KMS-11 (cell line): ENCODE results near the gene RNF44.
A peak's percentile ranks its signal among the peaks of the same experiment; 100 is the strongest.

ENCODE experiments used
- H2AFZ ChIP-seq: fragments of 200-600 bp; sonication (generic); 2 replicates; pipeline ENCODE4 v1.6.1; 2016; ENCODE audit warnings: antibody characterized with exemption, mixed run types, low read depth
- H3K27ac ChIP-seq: fragments of 200-600 bp; sonication (generic); 2 replicates; pipeline ENCODE4 v1.6.1; 2016; ENCODE audit warnings: mild to moderate bottlenecking, mixed run types
- H3K27me3 ChIP-seq: fragments of 200-600 bp; sonication (generic); 2 replicates; pipeline ENCODE4 v1.6.1; 2017; ENCODE audit warnings: mild to moderate bottlenecking, low read depth, mixed run types, moderate library complexity; ENCODE audit not compliant: insufficient read depth
- H3K36me3 ChIP-seq: fragments of 200-600 bp; sonication (generic); 2 replicates; pipeline ENCODE4 v1.6.1; 2017; ENCODE audit warnings: mild to moderate bottlenecking, mixed run types; ENCODE audit not compliant: insufficient read depth
- H3K4me1 ChIP-seq: fragments of 200-600 bp; sonication (generic); 2 replicates; pipeline ENCODE4 v1.6.1; 2016; ENCODE audit warnings: mild to moderate bottlenecking, low read depth, mixed run types; ENCODE audit not compliant: poor library complexity, severe bottlenecking
- H3K4me2 ChIP-seq: fragments of 200-600 bp; sonication (generic); 2 replicates; pipeline ENCODE4 v1.7.0; 2016; ENCODE audit warnings: mild to moderate bottlenecking, mixed run types
- H3K4me3 ChIP-seq: fragments of 200-600 bp; sonication (generic); IDR thresholded peaks from 2 replicates; pipeline ENCODE4 v1.6.1; 2017; ENCODE audit warnings: low read depth, low read length, mixed read lengths; ENCODE audit not compliant: insufficient read depth
- H3K79me2 ChIP-seq: fragments of 200-600 bp; sonication (generic); 2 replicates; pipeline ENCODE4 v1.6.1; 2016; ENCODE audit warnings: low read depth, mixed run types; ENCODE audit not compliant: insufficient read depth
- H3K9ac ChIP-seq: fragments of 200-600 bp; sonication (generic); 2 replicates; pipeline ENCODE4 v1.6.1; 2016; ENCODE audit warnings: mild to moderate bottlenecking, mixed run types
- H4K20me1 ChIP-seq: fragments of 200-600 bp; sonication (generic); 2 replicates; pipeline ENCODE4 v1.6.1; 2016; ENCODE audit warnings: mild to moderate bottlenecking, mixed run types; ENCODE audit not compliant: insufficient read depth
- TF ChIP-seq, protein P1 (sequence below): fragments of 200-600 bp; sonication (generic); conservative IDR thresholded peaks from 2 replicates; pipeline ENCODE4 v1.6.1; 2017; ENCODE audit warnings: low read depth, mild to moderate bottlenecking, antibody characterized with exemption, low read length, moderate library complexity, mixed read lengths

RNF44 gene

GRCh38 chr5:176547802-176548201 lies 10.6 kb upstream of the RNF44 start:
- Histone ChIP-seq H3K4me2 (no peak overlapping the region), H4K20me1 (no peaks in the 10 kb centered on the region), H3K27ac (no peak overlapping the region), H3K9ac (no peak overlapping the region), H3K4me1 (peaks cover 5% of the 10 kb centered on the region), H3K79me2 (no peaks in the 10 kb centered on the region), H3K27me3 (no peaks in the 10 kb centered on the region), H2AFZ (no peak overlapping the region), H3K4me3 (no peak overlapping the region), H3K36me3 (no peaks in the 10 kb centered on the region)
- TF ChIP-seq, protein P1, sequence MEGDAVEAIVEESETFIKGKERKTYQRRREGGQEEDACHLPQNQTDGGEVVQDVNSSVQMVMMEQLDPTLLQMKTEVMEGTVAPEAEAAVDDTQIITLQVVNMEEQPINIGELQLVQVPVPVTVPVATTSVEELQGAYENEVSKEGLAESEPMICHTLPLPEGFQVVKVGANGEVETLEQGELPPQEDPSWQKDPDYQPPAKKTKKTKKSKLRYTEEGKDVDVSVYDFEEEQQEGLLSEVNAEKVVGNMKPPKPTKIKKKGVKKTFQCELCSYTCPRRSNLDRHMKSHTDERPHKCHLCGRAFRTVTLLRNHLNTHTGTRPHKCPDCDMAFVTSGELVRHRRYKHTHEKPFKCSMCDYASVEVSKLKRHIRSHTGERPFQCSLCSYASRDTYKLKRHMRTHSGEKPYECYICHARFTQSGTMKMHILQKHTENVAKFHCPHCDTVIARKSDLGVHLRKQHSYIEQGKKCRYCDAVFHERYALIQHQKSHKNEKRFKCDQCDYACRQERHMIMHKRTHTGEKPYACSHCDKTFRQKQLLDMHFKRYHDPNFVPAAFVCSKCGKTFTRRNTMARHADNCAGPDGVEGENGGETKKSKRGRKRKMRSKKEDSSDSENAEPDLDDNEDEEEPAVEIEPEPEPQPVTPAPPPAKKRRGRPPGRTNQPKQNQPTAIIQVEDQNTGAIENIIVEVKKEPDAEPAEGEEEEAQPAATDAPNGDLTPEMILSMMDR: no peak

- TF ChIP-seq, protein P1: no peak
- no peaks in the 10 kb centered on the region for H3K79me2 ChIP-seq
- no peak overlapping the region for H3K9ac ChIP-seq
- H3K36me3 ChIP-seq: no peaks in the 10 kb centered on the region
- no peak overlapping the region for H2AFZ ChIP-seq
- H4K20me1 ChIP-seq: no peaks in the 10 kb centered on the region
- H3K27me3 ChIP-seq: no peaks in the 10 kb centered on the region
- peaks cover 13% of the 10 kb centered on the region for H3K4me1 ChIP-seq
- no peak overlapping the region for H3K4me2 ChIP-seq
- H3K4me3 ChIP-seq: no peak overlapping the region
- no peak overlapping the region for H3K27ac ChIP-seq
Observed at GRCh38 chr5:176545737-176546509, 8.7 kb upstream of the RNF44 start.

- no peak overlapping the region for H3K4me2 ChIP-seq
- no peak overlapping the region for H3K27ac ChIP-seq
- no peaks in the 10 kb centered on the region for H4K20me1 ChIP-seq
- no peak overlapping the region for H3K4me3 ChIP-seq
- H3K27me3 ChIP-seq: no peaks in the 10 kb centered on the region
- H3K79me2 ChIP-seq: no peaks in the 10 kb centered on the region
- no peak overlapping the region for H3K9ac ChIP-seq
- peaks cover 13% of the 10 kb centered on the region for H3K4me1 ChIP-seq
- TF ChIP-seq, protein P1: no peak
- no peak overlapping the region for H2AFZ ChIP-seq
- H3K36me3 ChIP-seq: no peaks in the 10 kb centered on the region
Observed at GRCh38 chr5:176545388-176545736, 8.2 kb upstream of the RNF44 start.

- no peaks in the 10 kb centered on the region for H3K79me2 ChIP-seq
- H4K20me1 ChIP-seq: no peaks in the 10 kb centered on the region
- H3K4me1 ChIP-seq: peaks cover 13% of the 10 kb centered on the region
- H2AFZ ChIP-seq: peak overlapping the region; percentile 79
- no peak overlapping the region for H3K4me3 ChIP-seq
- peak overlapping the region; percentile 51; the same call in 1 of the 2 replicates for H3K9ac ChIP-seq
- no peaks in the 10 kb centered on the region for H3K36me3 ChIP-seq
- peak overlapping the region; percentile 58 for H3K27ac ChIP-seq
- no peaks in the 10 kb centered on the region for H3K27me3 ChIP-seq
- TF ChIP-seq, protein P1: no peak
- H3K4me2 ChIP-seq: peak overlapping the region; percentile 60
Observed at GRCh38 chr5:176543428-176544182, 6.4 kb upstream of the RNF44 start.
